ENCODE results near the gene GRID2. TPM values are rescaled to one million over a fixed set of nuclear protein-coding genes. Genes with fewer than 3 reads are reported as not detected.
"Not testable (repeated sequence)": the region's sequence is repeated elsewhere in the genome, so short reads cannot be mapped to it uniquely, and the experiment has no call there.

The GRID2 gene
- total RNA-seq, 1 donor from 2014 or later = not detected

- no peak overlapping the region for H3K27ac ChIP-seq (replicated peaks)
- no peaks in the 10 kb centered on the region for H3K4me1 ChIP-seq
- H3K4me3 ChIP-seq = no peak overlapping the region
- peaks cover 31% of the 10 kb centered on the region for H3K9me3 ChIP-seq (replicated peaks)
- no peak for DNase-seq
- intact Hi-C loops (cut with micrococcal nuclease) = no loop called here
- TF ChIP-seq CTCF (IDR thresholded peaks at IDR 0.05; ENCODE audit: borderline replicate concordance) = no peak
- no peaks in the 10 kb centered on the region for H3K27me3 ChIP-seq (ENCODE audit: low read depth)
- no peaks in the 10 kb centered on the region for H3K36me3 ChIP-seq
These were observed 1055.8 kb downstream of the GRID2 start for GRCh38 chr4:93359586-93359985.

DNA sequence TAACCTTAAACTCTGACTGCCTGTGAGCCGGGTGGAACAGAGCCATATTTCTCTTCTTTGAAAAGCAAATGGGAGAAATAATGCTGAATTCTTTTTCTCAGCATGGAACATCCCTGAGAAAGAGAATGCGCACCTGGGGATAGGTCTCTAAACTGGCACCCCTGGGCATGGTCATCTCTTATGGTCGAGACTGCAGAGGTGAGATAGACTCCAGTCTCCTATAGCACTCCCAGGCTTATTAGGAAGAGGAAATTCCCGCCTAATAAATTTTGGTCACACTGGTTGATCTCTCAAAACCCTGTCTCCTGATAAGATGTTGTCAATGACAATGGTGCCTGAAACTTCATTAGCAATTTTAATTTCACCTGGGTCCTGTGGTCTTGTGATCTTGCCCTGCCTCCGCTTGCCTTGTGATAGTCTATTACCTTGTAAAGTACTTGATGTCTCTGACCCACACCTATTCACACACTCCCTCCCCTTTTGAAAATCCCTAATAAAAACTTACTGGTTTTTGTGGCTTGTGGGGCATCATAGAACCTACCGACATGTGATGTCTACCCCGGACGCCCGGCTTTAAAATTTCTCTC, 1062.5 kb downstream of the GRID2 start:
- intact Hi-C loops (cut with micrococcal nuclease); H3K27me3 ChIP-seq (ENCODE audit: low read depth); H3K27ac ChIP-seq (replicated peaks); H3K36me3 ChIP-seq; DNase-seq; H3K4me1 ChIP-seq; H3K4me3 ChIP-seq: not testable (repeated sequence)
- H3K9me3 ChIP-seq (replicated peaks) = peaks cover 35% of the 10 kb centered on the region

DNA sequence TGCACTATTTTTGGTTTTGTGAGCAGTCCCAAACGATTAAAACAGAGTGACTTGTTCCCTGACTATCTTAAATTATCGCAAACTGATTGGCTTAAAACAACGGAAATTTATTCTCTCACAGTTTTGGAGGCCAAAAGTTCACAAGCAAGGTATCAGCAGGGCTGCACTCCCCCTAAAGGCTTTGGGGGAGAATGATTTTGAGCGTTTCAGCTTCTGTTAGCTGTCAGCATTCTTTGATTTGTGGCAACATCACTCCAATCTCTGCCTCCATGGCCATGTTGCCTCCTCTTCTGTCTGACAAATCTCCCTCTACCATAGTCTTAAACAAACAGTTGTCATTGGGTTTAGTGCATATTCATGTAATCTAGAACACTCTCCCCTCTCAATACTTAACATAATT, 1065.2 kb downstream of the GRID2 start:
- no peak overlapping the region for H3K27ac ChIP-seq (replicated peaks)
- intact Hi-C loops (cut with micrococcal nuclease) = no loop called here
- no peak for TF ChIP-seq CTCF (IDR thresholded peaks at IDR 0.05; ENCODE audit: borderline replicate concordance)
- no peaks in the 10 kb centered on the region for H3K4me1 ChIP-seq
- no peak overlapping the region for H3K4me3 ChIP-seq
- peaks cover 10% of the 10 kb centered on the region for H3K9me3 ChIP-seq (replicated peaks)
- no peak for DNase-seq
- H3K27me3 ChIP-seq (ENCODE audit: low read depth) = no peaks in the 10 kb centered on the region
- no peaks in the 10 kb centered on the region for H3K36me3 ChIP-seq

- intact Hi-C loops (cut with micrococcal nuclease) = no loop called here
- DNase-seq = no peak
These were observed 1066.5 kb downstream of the GRID2 start for GRCh38 chr4:93370256-93370655.

DNA sequence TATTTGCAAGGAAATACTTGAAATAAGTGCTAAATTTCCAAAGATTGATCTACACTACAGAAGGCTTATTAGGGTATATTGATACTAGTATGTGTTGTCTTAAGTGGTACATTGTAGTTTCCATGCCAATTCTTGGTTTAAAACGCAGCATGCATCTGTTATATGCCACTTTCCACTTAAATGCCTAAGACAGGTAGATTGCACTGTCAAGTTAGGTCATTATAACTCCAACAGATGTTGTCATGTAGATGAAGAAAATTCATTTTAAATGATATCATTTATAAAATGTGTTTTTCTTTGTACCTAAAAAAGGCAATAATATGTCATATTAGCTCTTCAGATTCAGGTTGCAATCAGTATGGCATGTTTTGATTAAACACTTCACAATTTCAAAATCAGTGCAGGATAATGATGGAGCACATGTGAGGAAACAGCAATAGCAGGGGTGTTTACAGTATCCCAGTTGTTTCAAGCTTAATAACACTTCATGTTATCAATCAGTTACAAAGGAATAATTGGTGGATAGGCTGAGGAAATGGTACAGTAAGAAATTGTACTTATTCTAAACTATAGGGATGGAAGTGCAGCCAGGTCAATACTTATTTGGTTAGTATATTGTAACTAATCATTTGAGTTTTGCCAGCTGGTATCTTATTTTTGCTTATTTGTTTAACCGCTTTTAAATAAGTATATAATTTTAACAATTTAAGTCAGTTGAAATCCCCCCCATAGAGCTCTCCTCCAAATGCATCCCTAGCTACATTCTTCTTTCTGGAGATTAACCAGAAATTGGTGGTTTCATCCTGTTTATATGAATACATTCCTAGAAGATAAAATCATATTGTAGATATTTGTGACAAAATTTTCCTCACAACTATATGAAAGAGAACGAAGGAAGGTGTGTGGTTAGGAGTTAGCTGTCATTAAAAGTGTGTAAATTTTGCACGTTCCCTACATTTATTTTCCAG, 1070.4 kb downstream of the GRID2 start:
- no peak for DNase-seq
- Histone ChIP-seq H3K36me3 (no peaks in the 10 kb centered on the region), H3K9me3 (replicated peaks) (no peaks in the 10 kb centered on the region), H3K4me3 (no peak overlapping the region), H3K4me1 (no peaks in the 10 kb centered on the region), H3K27ac (replicated peaks) (no peak overlapping the region), H3K27me3 (ENCODE audit: low read depth) (no peaks in the 10 kb centered on the region)
- TF ChIP-seq CTCF (IDR thresholded peaks at IDR 0.05; ENCODE audit: borderline replicate concordance) = no peak
- intact Hi-C loops (cut with micrococcal nuclease) = no loop called here

More at GRCh38 chr4:93370256-93370655, 1066.5 kb downstream of the GRID2 start:
- Histone ChIP-seq H3K27me3 (ENCODE audit: low read depth) (no peaks in the 10 kb centered on the region), H3K27ac (replicated peaks) (no peak overlapping the region), H3K9me3 (replicated peaks) (peaks cover 7% of the 10 kb centered on the region), H3K4me3 (no peak overlapping the region), H3K36me3 (no peaks in the 10 kb centered on the region), H3K4me1 (no peaks in the 10 kb centered on the region)
- no peak for TF ChIP-seq CTCF (IDR thresholded peaks at IDR 0.05; ENCODE audit: borderline replicate concordance)

GRCh38 chr4:93384241-93384640, 1080.5 kb downstream of the GRID2 start:
- Histone ChIP-seq H3K4me1 (no peaks in the 10 kb centered on the region), H3K4me3 (no peak overlapping the region), H3K36me3 (no peaks in the 10 kb centered on the region), H3K27ac (replicated peaks) (no peak overlapping the region), H3K27me3 (ENCODE audit: low read depth) (no peaks in the 10 kb centered on the region), H3K9me3 (replicated peaks) (peaks cover 9% of the 10 kb centered on the region)
- intact Hi-C loops (cut with micrococcal nuclease) = no loop called here
- no peak for TF ChIP-seq CTCF (IDR thresholded peaks at IDR 0.05; ENCODE audit: borderline replicate concordance)
- DNase-seq = no peak

All from left ventricle myocardium inferior (tissue), 1 donor.